WI38 (cell line): Measurements from ENCODE around the gene ANGPTL8.

Source experiments
- H3K4me3 ChIP-seq: 2 replicates; pipeline ENCODE4 v1.5.1; 2011; ENCODE audit warnings: low read depth, mild to moderate bottlenecking, control low read depth, low read length
- CTCF ChIP-seq: IDR thresholded peaks from 2 replicates; pipeline ENCODE4 v1.5.1; 2012; ENCODE audit warnings: low read depth, mild to moderate bottlenecking, control low read depth, low read length

The ANGPTL8 gene

DNA sequence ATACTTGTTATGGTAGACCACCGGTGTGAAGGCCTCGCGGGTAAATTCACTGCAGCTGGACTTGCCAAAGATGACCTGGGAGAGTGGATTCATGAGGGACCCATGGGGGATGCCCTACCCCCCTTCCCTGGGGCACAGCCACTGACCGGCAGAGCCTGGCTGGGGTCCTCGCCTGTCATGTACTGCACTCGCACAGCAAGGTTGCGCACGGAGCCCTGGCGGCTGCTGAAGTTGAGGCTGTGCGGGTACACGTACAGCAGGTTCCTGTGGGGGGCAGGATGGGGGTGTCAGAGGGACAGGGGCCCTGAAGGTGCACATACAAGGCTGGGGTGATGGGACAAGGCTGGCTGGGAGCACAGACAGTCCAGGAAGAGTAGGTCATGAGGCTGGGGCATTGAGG, 1.4 kb upstream of the ANGPTL8 start:
- no peak for TF ChIP-seq CTCF

GRCh38 chr19:11238781-11239376, 540 bp upstream of the ANGPTL8 start:
- H3K4me3 ChIP-seq, result no peak overlapping the region
- no peak for TF ChIP-seq CTCF

More for the DNA sequence above, 1.4 kb upstream of the ANGPTL8 start:
- no peak overlapping the region for H3K4me3 ChIP-seq

GRCh38 chr19:11240008-11240444, 607 bp downstream of the ANGPTL8 start:
- no peak for TF ChIP-seq CTCF
- no peak overlapping the region for H3K4me3 ChIP-seq

DNA sequence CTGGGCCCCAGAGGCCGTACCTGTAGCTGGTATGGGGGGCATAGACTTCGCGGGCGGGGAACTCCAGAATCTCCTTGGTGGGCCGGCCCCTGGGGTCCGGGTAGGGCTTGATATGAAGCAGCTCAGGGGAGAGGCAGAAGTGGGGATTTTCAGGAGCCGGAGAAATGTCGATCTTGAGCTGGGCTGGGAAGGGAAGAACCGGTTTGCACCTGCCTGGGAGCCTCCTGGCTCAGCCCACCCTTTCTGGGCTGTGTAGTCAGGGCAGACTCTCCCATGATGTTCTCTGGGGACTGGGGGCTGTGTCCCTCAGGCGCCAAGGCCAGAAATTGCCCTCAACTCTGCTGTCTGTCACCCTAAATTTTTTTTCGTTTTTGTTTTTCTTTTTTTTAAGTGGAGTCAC, 2.6 kb downstream of the ANGPTL8 start:
- no peak for TF ChIP-seq CTCF

DNA sequence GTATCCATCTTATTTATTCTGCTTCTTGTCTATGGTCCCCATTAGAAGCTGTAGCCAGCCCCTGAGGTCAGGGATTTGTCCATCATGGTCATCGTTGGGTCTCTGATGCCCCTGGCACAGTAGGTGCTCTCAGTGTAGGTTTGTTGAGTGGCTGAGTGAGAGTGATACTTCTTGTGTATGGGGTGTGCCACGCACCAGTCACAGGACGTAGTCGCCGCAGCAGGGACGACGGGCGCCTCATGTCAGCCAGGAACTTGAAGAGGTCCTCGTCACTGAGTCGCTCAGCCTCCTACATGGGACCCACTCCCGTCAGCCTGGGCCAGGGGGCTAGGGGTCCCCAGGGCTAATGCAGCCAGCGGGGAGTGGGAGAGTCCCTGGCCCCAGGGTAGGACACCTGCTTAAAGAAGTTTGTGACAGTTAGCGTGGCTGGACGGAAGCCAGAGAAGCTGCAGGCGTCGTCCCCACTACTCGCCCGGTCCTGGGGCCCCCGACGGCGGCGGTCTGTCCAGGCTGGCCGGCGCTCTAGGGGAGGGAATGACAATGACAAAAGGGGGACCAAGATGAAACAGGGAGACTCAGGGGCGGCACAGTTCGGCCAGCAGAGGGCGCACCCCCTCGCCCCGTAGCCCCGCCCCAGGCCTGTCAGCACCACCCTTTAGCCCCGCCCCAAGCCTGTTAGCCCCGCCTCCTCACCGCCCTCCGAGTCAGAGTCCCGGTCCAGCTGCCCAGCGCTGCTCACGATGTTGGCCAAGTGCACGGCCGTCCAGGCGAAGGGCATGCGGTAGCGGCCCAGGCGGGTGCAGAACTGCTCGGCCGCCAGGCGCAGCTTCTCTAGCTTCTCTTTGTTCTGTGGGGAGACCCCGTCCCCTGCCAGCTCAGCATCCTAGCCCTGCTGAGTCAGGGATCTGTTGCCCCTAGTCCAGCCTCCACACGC, 3.7 kb downstream of the ANGPTL8 start:
- no peak overlapping the region for H3K4me3 ChIP-seq
- TF ChIP-seq CTCF, result peak; percentile 63

More for the DNA sequence above, 2.6 kb downstream of the ANGPTL8 start:
- no peak overlapping the region for H3K4me3 ChIP-seq

GRCh38 chr19:11243798-11244169, 4.4 kb downstream of the ANGPTL8 start:
- no peak for TF ChIP-seq CTCF
- H3K4me3 ChIP-seq, result no peak overlapping the region
